Adrenal gland (tissue), 5 donors: Measurements from ENCODE around the gene BZW2.

ENCODE experiments used
- POLR2A ChIP-seq, 2 donors: fragments of 450-650 bp; IDR thresholded peaks; one replicate each; pipeline ENCODE4 v1.6.1; 2017; ENCODE audit warnings: antibody characterized with exemption in 2 of 2, mild to moderate bottlenecking in 2 of 2, moderate library complexity in 1 of 2
- TF ChIP-seq, protein P1 (sequence below), 6 experiments: fragments of 450-650 bp in 4 of 6; fragments of 200-600 bp in 2 of 6; sonication (generic) in 1 of 6; IDR thresholded peaks; 1 replicate in 5 of 6; 2 replicates in 1 of 6; pipeline versions ENCODE4 v1.5.1 to v1.8.0; 2016 to 2021; ENCODE audit warnings: antibody characterized with exemption in 6 of 6, mild to moderate bottlenecking in 2 of 6, moderate library complexity in 1 of 6
- donor health status: DM: no; HTN: no; CAD: no.

DNA sequence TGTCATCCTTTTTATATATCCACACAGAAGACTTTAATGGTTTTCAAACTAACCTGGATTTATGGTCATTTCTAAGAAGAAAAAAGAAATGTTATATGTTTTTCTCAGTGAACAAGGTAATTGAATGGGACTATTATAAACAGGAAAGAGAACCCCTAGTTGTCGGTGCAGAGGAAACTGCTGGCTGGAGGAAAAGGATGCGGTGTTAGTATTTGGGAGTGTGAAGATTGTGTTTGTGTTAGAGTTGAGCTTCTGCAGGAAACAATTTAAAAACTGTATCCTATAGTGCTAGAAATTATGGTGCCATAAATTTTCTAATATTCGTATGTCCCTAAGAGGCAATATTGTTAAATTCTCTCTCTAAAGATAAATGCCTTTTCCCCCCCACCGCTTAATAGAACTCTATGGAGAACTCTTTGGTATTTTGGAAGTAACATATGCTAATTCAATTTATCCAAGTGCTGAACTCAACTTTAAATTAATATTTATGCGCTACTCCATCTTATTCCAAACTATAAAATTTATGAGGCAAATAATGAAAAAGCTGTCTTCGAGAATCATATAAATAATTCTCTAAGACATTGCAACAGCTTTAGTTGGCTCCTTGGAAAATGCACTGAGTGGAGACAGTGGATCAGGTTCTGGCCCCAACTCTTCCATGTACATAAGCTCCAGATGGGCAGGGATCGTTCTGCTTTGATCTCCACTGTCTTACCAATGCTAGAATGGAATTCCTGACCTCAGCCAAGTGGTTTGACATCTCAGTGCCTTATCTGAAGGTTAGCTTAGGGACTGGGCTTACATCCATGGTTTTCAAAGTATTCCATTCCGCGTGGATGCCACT is 5.6 kb downstream of the BZW2 start:
- TF ChIP-seq, protein P1, sequence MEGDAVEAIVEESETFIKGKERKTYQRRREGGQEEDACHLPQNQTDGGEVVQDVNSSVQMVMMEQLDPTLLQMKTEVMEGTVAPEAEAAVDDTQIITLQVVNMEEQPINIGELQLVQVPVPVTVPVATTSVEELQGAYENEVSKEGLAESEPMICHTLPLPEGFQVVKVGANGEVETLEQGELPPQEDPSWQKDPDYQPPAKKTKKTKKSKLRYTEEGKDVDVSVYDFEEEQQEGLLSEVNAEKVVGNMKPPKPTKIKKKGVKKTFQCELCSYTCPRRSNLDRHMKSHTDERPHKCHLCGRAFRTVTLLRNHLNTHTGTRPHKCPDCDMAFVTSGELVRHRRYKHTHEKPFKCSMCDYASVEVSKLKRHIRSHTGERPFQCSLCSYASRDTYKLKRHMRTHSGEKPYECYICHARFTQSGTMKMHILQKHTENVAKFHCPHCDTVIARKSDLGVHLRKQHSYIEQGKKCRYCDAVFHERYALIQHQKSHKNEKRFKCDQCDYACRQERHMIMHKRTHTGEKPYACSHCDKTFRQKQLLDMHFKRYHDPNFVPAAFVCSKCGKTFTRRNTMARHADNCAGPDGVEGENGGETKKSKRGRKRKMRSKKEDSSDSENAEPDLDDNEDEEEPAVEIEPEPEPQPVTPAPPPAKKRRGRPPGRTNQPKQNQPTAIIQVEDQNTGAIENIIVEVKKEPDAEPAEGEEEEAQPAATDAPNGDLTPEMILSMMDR (IDR thresholded peaks at IDR 0.05): no peak
- no peak for TF ChIP-seq POLR2A (IDR thresholded peaks at IDR 0.05)
